ENCODE measurements around the gene ZNF266. TPM values are rescaled to one million over a fixed set of nuclear protein-coding genes. Genes with fewer than 3 reads are reported as not detected.
A peak's percentile ranks its signal among the peaks of the same experiment; 100 is the strongest.

Gene ZNF266
- total RNA-seq, result 14.1 TPM

- Histone ChIP-seq H3K9ac (ENCODE audit: low read depth in 1 of 3, low read length in 3 of 3) (peak within 1 kb of the TSS; percentile 93 to 95 (median 94)), H3K4me1 (ENCODE audit: control insufficient read depth in 3 of 3, insufficient read depth in 3 of 3, low read length in 3 of 3) (peaks cover 8 to 22% (median 16%) of the 10 kb centered on the region in 3 donors), H3K27me3 (ENCODE audit: control insufficient read depth in 3 of 3, insufficient read depth in 3 of 3, low read length in 3 of 3) (no peaks in the 10 kb centered on the region), H3K4me3 (ENCODE audit: low read length in 3 of 3) (peak within 1 kb of the TSS; percentile 91 to 98 (median 93)), H3K9me3 (ENCODE audit: control insufficient read depth in 3 of 3, low read length in 3 of 3) (peaks cover 0 to 6% (median 2%) of the 10 kb centered on the region in 3 donors), H3K27ac (ENCODE audit: low read depth, low read length) (peak within 1 kb of the TSS; percentile 91), H3K36me3 (ENCODE audit: control insufficient read depth in 3 of 3, insufficient read depth in 3 of 3, low read length in 3 of 3) (peaks cover 14 to 25% (median 20%) of the 10 kb centered on the region in 3 donors)
These were observed at the start of gene ZNF266 for GRCh38 chr19:9435279-9436268. TSS of gene ZNF266 (minus strand) at chr19:9435573. CDS start at chr19:9420089, 15,484 bp downstream.

GRCh38 chr19:9485140-9485539, 49.8 kb upstream of the ZNF266 start:
- Histone ChIP-seq H3K9ac (ENCODE audit: low read depth in 1 of 3, low read length in 3 of 3) (no peak overlapping the region), H3K4me1 (ENCODE audit: control insufficient read depth in 3 of 3, insufficient read depth in 3 of 3, low read length in 3 of 3) (no peaks in the 10 kb centered on the region), H3K9me3 (ENCODE audit: control insufficient read depth in 3 of 3, low read length in 3 of 3) (peaks cover 0 to 18% (median 8%) of the 10 kb centered on the region in 3 donors), H3K27me3 (ENCODE audit: control insufficient read depth in 3 of 3, insufficient read depth in 3 of 3, low read length in 3 of 3) (no peaks in the 10 kb centered on the region), H3K4me3 (ENCODE audit: low read length in 3 of 3) (no peak overlapping the region), H3K36me3 (ENCODE audit: control insufficient read depth in 3 of 3, insufficient read depth in 3 of 3, low read length in 3 of 3) (no peaks in the 10 kb centered on the region), H3K27ac (ENCODE audit: low read depth, low read length) (no peak overlapping the region)

- Histone ChIP-seq H3K27ac (ENCODE audit: low read depth, low read length) (no peak overlapping the region), H3K4me1 (ENCODE audit: control insufficient read depth in 3 of 3, insufficient read depth in 3 of 3, low read length in 3 of 3) (no peaks in the 10 kb centered on the region), H3K36me3 (ENCODE audit: control insufficient read depth in 3 of 3, insufficient read depth in 3 of 3, low read length in 3 of 3) (no peaks in the 10 kb centered on the region), H3K27me3 (ENCODE audit: control insufficient read depth in 3 of 3, insufficient read depth in 3 of 3, low read length in 3 of 3) (no peaks in the 10 kb centered on the region), H3K9ac (ENCODE audit: low read depth in 1 of 3, low read length in 3 of 3) (no peak overlapping the region), H3K4me3 (ENCODE audit: low read length in 3 of 3) (no peak overlapping the region), H3K9me3 (ENCODE audit: control insufficient read depth in 3 of 3, low read length in 3 of 3) (peaks cover 5 to 7% (median 6%) of the 10 kb centered on the region in 3 donors)
These were observed 39.6 kb upstream of the ZNF266 start for GRCh38 chr19:9474975-9475374.

- Histone ChIP-seq H3K9me3 (ENCODE audit: control insufficient read depth in 3 of 3, low read length in 3 of 3) (peaks cover 4 to 29% (median 6%) of the 10 kb centered on the region in 3 donors), H3K27ac (ENCODE audit: low read depth, low read length) (no peak overlapping the region), H3K27me3 (ENCODE audit: control insufficient read depth in 3 of 3, insufficient read depth in 3 of 3, low read length in 3 of 3) (no peaks in the 10 kb centered on the region), H3K9ac (ENCODE audit: low read depth in 1 of 3, low read length in 3 of 3) (no peak overlapping the region), H3K4me3 (ENCODE audit: low read length in 3 of 3) (no peak overlapping the region), H3K4me1 (ENCODE audit: control insufficient read depth in 3 of 3, insufficient read depth in 3 of 3, low read length in 3 of 3) (no peaks in the 10 kb centered on the region), H3K36me3 (ENCODE audit: control insufficient read depth in 3 of 3, insufficient read depth in 3 of 3, low read length in 3 of 3) (no peaks in the 10 kb centered on the region)
These were observed 31.8 kb upstream of the ZNF266 start for GRCh38 chr19:9467161-9467560.

GRCh38 chr19:9461938-9462337, 26.6 kb upstream of the ZNF266 start:
- no peak overlapping the region for H3K27ac ChIP-seq (ENCODE audit: low read depth, low read length)
- H3K36me3 ChIP-seq (ENCODE audit: control insufficient read depth in 3 of 3, insufficient read depth in 3 of 3, low read length in 3 of 3), result no peaks in the 10 kb centered on the region
- no peaks in the 10 kb centered on the region for H3K4me1 ChIP-seq (ENCODE audit: control insufficient read depth in 3 of 3, insufficient read depth in 3 of 3, low read length in 3 of 3)
- H3K9me3 ChIP-seq (ENCODE audit: control insufficient read depth in 3 of 3, low read length in 3 of 3), result peaks cover 4 to 17% (median 7%) of the 10 kb centered on the region in 3 donors
- no peak overlapping the region for H3K9ac ChIP-seq (ENCODE audit: low read depth in 1 of 3, low read length in 3 of 3)
- no peak overlapping the region for H3K4me3 ChIP-seq (ENCODE audit: low read length in 3 of 3)
- no peaks in the 10 kb centered on the region for H3K27me3 ChIP-seq (ENCODE audit: control insufficient read depth in 3 of 3, insufficient read depth in 3 of 3, low read length in 3 of 3)

- Histone ChIP-seq H3K4me3 (ENCODE audit: low read length in 3 of 3) (no peak overlapping the region), H3K9ac (ENCODE audit: low read depth in 1 of 3, low read length in 3 of 3) (no peak overlapping the region), H3K36me3 (ENCODE audit: control insufficient read depth in 3 of 3, insufficient read depth in 3 of 3, low read length in 3 of 3) (no peaks in the 10 kb centered on the region), H3K27ac (ENCODE audit: low read depth, low read length) (no peak overlapping the region), H3K27me3 (ENCODE audit: control insufficient read depth in 3 of 3, insufficient read depth in 3 of 3, low read length in 3 of 3) (no peaks in the 10 kb centered on the region), H3K9me3 (ENCODE audit: control insufficient read depth in 3 of 3, low read length in 3 of 3) (peaks cover 5 to 11% (median 8%) of the 10 kb centered on the region in 3 donors), H3K4me1 (ENCODE audit: control insufficient read depth in 3 of 3, insufficient read depth in 3 of 3, low read length in 3 of 3) (no peaks in the 10 kb centered on the region)
These were observed 20.8 kb upstream of the ZNF266 start for GRCh38 chr19:9456018-9456689.

GRCh38 chr19:9453953-9454352, 18.6 kb upstream of the ZNF266 start:
- H3K9me3 ChIP-seq (ENCODE audit: control insufficient read depth in 3 of 3, low read length in 3 of 3), result peaks cover 6 to 9% (median 9%) of the 10 kb centered on the region in 3 donors
- no peak overlapping the region for H3K4me3 ChIP-seq (ENCODE audit: low read length in 3 of 3)
- H3K36me3 ChIP-seq (ENCODE audit: control insufficient read depth in 3 of 3, insufficient read depth in 3 of 3, low read length in 3 of 3), result no peaks in the 10 kb centered on the region
- no peak overlapping the region for H3K9ac ChIP-seq (ENCODE audit: low read depth in 1 of 3, low read length in 3 of 3)
- no peak overlapping the region for H3K27ac ChIP-seq (ENCODE audit: low read depth, low read length)
- no peaks in the 10 kb centered on the region for H3K27me3 ChIP-seq (ENCODE audit: control insufficient read depth in 3 of 3, insufficient read depth in 3 of 3, low read length in 3 of 3)
- no peaks in the 10 kb centered on the region for H3K4me1 ChIP-seq (ENCODE audit: control insufficient read depth in 3 of 3, insufficient read depth in 3 of 3, low read length in 3 of 3)

GRCh38 chr19:9445037-9445436, 9.7 kb upstream of the ZNF266 start:
- Histone ChIP-seq H3K9me3 (ENCODE audit: control insufficient read depth in 3 of 3, low read length in 3 of 3) (peaks cover 1 to 24% (median 6%) of the 10 kb centered on the region in 3 donors), H3K36me3 (ENCODE audit: control insufficient read depth in 3 of 3, insufficient read depth in 3 of 3, low read length in 3 of 3) (no peaks in the 10 kb centered on the region)

GRCh38 chr19:9436358-9436757, 985 bp upstream of the ZNF266 start:
- Histone ChIP-seq H3K4me3 (ENCODE audit: low read length in 3 of 3) (peak overlapping the region in 2 of 3 donors; percentile 91 to 93), H3K27ac (ENCODE audit: low read depth, low read length) (no peak overlapping the region), H3K4me1 (ENCODE audit: control insufficient read depth in 3 of 3, insufficient read depth in 3 of 3, low read length in 3 of 3) (peaks cover 8 to 22% (median 16%) of the 10 kb centered on the region in 3 donors), H3K27me3 (ENCODE audit: control insufficient read depth in 3 of 3, insufficient read depth in 3 of 3, low read length in 3 of 3) (no peaks in the 10 kb centered on the region), H3K36me3 (ENCODE audit: control insufficient read depth in 3 of 3, insufficient read depth in 3 of 3, low read length in 3 of 3) (peaks cover 6 to 17% (median 13%) of the 10 kb centered on the region in 3 donors), H3K9me3 (ENCODE audit: control insufficient read depth in 3 of 3, low read length in 3 of 3) (peaks cover 0 to 2% (median 0%) of the 10 kb centered on the region in 3 donors), H3K9ac (ENCODE audit: low read depth in 1 of 3, low read length in 3 of 3) (no peak overlapping the region)

More at GRCh38 chr19:9445037-9445436, 9.7 kb upstream of the ZNF266 start:
- no peak overlapping the region for H3K9ac ChIP-seq (ENCODE audit: low read depth in 1 of 3, low read length in 3 of 3)
- H3K27ac ChIP-seq (ENCODE audit: low read depth, low read length), result no peak overlapping the region
- no peak overlapping the region for H3K4me3 ChIP-seq (ENCODE audit: low read length in 3 of 3)
- no peaks in the 10 kb centered on the region for H3K27me3 ChIP-seq (ENCODE audit: control insufficient read depth in 3 of 3, insufficient read depth in 3 of 3, low read length in 3 of 3)
- H3K4me1 ChIP-seq (ENCODE audit: control insufficient read depth in 3 of 3, insufficient read depth in 3 of 3, low read length in 3 of 3), result no peaks in the 10 kb centered on the region

All from skeletal muscle tissue (tissue), 4 donors.